ENCODE data around the gene NOVA1.

DNA sequence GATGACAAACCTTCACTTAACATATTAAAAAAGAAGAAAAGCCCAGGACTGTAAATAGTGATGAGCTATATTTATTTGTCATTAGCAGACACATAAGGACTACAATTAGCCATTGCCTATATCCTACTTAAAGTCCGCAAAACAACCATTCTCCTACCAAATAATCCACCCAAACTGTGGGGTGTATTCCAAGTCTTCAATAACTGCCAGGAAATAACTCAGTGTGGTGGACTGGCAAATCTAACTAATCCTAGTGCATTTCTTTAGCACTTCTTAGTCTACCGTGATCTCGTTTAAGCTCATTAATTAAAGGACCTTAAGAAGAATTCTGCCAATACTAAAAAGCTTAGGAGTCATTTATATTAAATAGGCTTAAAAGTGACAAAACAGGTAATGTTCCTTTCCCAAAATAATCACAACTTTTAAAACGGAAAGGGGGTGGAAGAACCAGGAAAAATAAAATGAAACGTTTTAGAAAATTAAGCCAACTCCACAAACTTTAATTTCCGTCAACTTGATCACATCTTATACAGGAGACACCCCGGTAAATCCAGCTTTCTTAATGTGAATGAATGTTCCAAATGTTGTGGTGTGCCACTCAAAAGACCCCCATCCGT, 1.8 kb downstream of the NOVA1 start:
- TF ChIP-seq, protein P1, sequence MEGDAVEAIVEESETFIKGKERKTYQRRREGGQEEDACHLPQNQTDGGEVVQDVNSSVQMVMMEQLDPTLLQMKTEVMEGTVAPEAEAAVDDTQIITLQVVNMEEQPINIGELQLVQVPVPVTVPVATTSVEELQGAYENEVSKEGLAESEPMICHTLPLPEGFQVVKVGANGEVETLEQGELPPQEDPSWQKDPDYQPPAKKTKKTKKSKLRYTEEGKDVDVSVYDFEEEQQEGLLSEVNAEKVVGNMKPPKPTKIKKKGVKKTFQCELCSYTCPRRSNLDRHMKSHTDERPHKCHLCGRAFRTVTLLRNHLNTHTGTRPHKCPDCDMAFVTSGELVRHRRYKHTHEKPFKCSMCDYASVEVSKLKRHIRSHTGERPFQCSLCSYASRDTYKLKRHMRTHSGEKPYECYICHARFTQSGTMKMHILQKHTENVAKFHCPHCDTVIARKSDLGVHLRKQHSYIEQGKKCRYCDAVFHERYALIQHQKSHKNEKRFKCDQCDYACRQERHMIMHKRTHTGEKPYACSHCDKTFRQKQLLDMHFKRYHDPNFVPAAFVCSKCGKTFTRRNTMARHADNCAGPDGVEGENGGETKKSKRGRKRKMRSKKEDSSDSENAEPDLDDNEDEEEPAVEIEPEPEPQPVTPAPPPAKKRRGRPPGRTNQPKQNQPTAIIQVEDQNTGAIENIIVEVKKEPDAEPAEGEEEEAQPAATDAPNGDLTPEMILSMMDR (optimal IDR thresholded peaks at IDR 0.05 in 1 of 3, IDR thresholded peaks at IDR 0.05 in 1 of 3, conservative IDR thresholded peaks at IDR 0.05 in 1 of 3; ENCODE audit: extremely low read depth in 1 of 3, insufficient read depth in 2 of 3, low read length in 3 of 3): no peak
- no peak for TF ChIP-seq EZH2 (IDR thresholded peaks at IDR 0.05; ENCODE audit: low read length)

Measured in keratinocyte (primary cell).